ENCODE data around the gene FRRS1. TPM values are rescaled to one million over a fixed set of nuclear protein-coding genes. Genes with fewer than 3 reads are reported as not detected.
A peak's percentile ranks its signal among the peaks of the same experiment; 100 is the strongest.
"Not testable (repeated sequence)": the region's sequence is repeated elsewhere in the genome, so short reads cannot be mapped to it uniquely, and the experiment has no call there.

The FRRS1 gene
- total RNA-seq, 6 experiments from 2014 or later, result 0.22 to 1.1 (median 0.41) TPM

DNA sequence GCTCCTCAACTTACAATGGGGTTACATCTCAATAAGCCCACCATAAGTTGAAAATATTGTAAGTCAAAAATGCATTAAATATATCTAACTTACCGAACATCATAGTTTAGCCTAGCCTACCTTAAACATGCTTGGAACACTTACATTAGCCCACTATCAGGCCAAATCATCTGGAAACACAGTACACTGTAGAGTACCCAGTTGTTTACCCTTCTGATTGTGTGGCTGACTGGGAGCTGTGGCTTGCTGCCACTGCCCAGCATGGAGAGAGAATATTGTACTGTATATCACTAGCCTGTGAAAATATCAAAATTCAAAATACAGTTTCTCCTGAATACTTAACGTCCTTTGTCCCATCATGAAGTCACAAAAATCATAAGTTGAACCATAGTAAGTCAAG, 40.4 kb upstream of the FRRS1 start:
- no peak for DNase-seq
- no peak overlapping the region for H3K4me3 Mint-ChIP-seq
- H3K4me1 Mint-ChIP-seq (ENCODE audit: low read depth), result peaks cover 7% of the 10 kb centered on the region; the same call in 1 of the 2 replicates
- peaks cover 12% of the 10 kb centered on the region for H3K27me3 Mint-ChIP-seq (ENCODE audit: insufficient read depth)
- TF ChIP-seq, protein P1, sequence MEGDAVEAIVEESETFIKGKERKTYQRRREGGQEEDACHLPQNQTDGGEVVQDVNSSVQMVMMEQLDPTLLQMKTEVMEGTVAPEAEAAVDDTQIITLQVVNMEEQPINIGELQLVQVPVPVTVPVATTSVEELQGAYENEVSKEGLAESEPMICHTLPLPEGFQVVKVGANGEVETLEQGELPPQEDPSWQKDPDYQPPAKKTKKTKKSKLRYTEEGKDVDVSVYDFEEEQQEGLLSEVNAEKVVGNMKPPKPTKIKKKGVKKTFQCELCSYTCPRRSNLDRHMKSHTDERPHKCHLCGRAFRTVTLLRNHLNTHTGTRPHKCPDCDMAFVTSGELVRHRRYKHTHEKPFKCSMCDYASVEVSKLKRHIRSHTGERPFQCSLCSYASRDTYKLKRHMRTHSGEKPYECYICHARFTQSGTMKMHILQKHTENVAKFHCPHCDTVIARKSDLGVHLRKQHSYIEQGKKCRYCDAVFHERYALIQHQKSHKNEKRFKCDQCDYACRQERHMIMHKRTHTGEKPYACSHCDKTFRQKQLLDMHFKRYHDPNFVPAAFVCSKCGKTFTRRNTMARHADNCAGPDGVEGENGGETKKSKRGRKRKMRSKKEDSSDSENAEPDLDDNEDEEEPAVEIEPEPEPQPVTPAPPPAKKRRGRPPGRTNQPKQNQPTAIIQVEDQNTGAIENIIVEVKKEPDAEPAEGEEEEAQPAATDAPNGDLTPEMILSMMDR (IDR thresholded peaks at IDR 0.05), result no peak
- H3K36me3 Mint-ChIP-seq (ENCODE audit: low read depth), result no peaks in the 10 kb centered on the region
- no peak overlapping the region for H3K27ac Mint-ChIP-seq
- H3K9me3 Mint-ChIP-seq, result no peaks in the 10 kb centered on the region

GRCh38 chr1:99801584-99801983, 35.1 kb upstream of the FRRS1 start:
- H3K36me3 Mint-ChIP-seq (ENCODE audit: low read depth), result no peaks in the 10 kb centered on the region
- peaks cover 15% of the 10 kb centered on the region for H3K27me3 Mint-ChIP-seq (ENCODE audit: insufficient read depth)
- H3K9me3 Mint-ChIP-seq, result no peaks in the 10 kb centered on the region
- no peak overlapping the region for H3K4me3 Mint-ChIP-seq
- H3K4me1 Mint-ChIP-seq (ENCODE audit: low read depth), result no peaks in the 10 kb centered on the region
- DNase-seq, result no peak
- H3K27ac Mint-ChIP-seq, result no peak overlapping the region
- TF ChIP-seq, protein P1 (IDR thresholded peaks at IDR 0.05), result no peak

GRCh38 chr1:99793861-99794260, 27.4 kb upstream of the FRRS1 start:
- H3K36me3 Mint-ChIP-seq (ENCODE audit: low read depth); DNase-seq; H3K4me1 Mint-ChIP-seq (ENCODE audit: low read depth); H3K9me3 Mint-ChIP-seq; H3K27ac Mint-ChIP-seq; H3K4me3 Mint-ChIP-seq: not testable (repeated sequence)
- H3K27me3 Mint-ChIP-seq (ENCODE audit: insufficient read depth), result peaks cover 12% of the 10 kb centered on the region

DNA sequence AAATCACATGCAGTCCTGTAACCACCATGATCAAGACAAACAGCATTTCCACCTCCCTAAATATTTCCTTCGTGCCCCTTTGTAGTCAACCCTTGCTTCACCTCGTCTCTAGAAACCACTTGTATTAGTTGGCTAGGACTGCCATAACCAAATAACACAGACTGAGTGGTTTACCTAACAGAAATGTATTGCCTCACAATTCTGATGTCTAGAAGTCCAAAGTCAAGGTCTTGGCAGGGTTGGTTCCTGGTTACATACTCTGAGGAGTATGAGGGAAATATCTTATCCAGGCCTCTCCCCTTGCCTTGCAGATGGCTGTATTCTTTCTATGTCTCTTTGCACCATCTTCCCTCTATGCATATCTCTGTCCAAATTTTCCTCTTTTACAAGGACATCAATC, 23.3 kb upstream of the FRRS1 start:
- DNase-seq, result no peak
- Mint-ChIP-seq H3K27ac (no peak overlapping the region), H3K4me3 (no peak overlapping the region), H3K4me1 (ENCODE audit: low read depth) (no peaks in the 10 kb centered on the region), H3K9me3 (no peaks in the 10 kb centered on the region), H3K36me3 (ENCODE audit: low read depth) (no peaks in the 10 kb centered on the region), H3K27me3 (ENCODE audit: insufficient read depth) (peaks cover 5% of the 10 kb centered on the region)
- TF ChIP-seq, protein P1 (IDR thresholded peaks at IDR 0.05), result no peak

GRCh38 chr1:99788896-99789295, 22.5 kb upstream of the FRRS1 start:
- Mint-ChIP-seq H3K36me3 (ENCODE audit: low read depth) (no peaks in the 10 kb centered on the region), H3K9me3 (no peaks in the 10 kb centered on the region), H3K4me1 (ENCODE audit: low read depth) (no peaks in the 10 kb centered on the region), H3K4me3 (no peak overlapping the region), H3K27ac (no peak overlapping the region), H3K27me3 (ENCODE audit: insufficient read depth) (peaks cover 5% of the 10 kb centered on the region)
- DNase-seq, result no peak
- TF ChIP-seq, protein P1 (IDR thresholded peaks at IDR 0.05), result no peak

- Mint-ChIP-seq H3K4me3 (peak overlapping the region; percentile 45; the same call in 1 of the 2 replicates), H3K9me3 (no peaks in the 10 kb centered on the region), H3K36me3 (ENCODE audit: low read depth) (no peaks in the 10 kb centered on the region), H3K27ac (no peak overlapping the region), H3K27me3 (ENCODE audit: insufficient read depth) (peaks cover 3% of the 10 kb centered on the region), H3K4me1 (ENCODE audit: low read depth) (no peaks in the 10 kb centered on the region)
- TF ChIP-seq, protein P1 (IDR thresholded peaks at IDR 0.05), result no peak
- no peak for DNase-seq
Observed at GRCh38 chr1:99786751-99787501, 20.5 kb upstream of the FRRS1 start.
